ENCODE data around the gene KCNJ1. TPM values are rescaled to one million over a fixed set of nuclear protein-coding genes. Genes with fewer than 3 reads are reported as not detected.
A peak's percentile ranks its signal among the peaks of the same experiment; 100 is the strongest.

The KCNJ1 gene
- total RNA-seq, 1 experiment from 2014 or later, result not detected

GRCh38 chr11:128848815-128849455 lies 18.2 kb downstream of the KCNJ1 start:
- no peak overlapping the region for H3K4me3 ChIP-seq (ENCODE audit: low read depth, low read length, poor library complexity, severe bottlenecking)
- TF ChIP-seq, protein P1, sequence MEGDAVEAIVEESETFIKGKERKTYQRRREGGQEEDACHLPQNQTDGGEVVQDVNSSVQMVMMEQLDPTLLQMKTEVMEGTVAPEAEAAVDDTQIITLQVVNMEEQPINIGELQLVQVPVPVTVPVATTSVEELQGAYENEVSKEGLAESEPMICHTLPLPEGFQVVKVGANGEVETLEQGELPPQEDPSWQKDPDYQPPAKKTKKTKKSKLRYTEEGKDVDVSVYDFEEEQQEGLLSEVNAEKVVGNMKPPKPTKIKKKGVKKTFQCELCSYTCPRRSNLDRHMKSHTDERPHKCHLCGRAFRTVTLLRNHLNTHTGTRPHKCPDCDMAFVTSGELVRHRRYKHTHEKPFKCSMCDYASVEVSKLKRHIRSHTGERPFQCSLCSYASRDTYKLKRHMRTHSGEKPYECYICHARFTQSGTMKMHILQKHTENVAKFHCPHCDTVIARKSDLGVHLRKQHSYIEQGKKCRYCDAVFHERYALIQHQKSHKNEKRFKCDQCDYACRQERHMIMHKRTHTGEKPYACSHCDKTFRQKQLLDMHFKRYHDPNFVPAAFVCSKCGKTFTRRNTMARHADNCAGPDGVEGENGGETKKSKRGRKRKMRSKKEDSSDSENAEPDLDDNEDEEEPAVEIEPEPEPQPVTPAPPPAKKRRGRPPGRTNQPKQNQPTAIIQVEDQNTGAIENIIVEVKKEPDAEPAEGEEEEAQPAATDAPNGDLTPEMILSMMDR (conservative IDR thresholded peaks at IDR 0.05; ENCODE audit: low read depth, low read length), result peak; percentile 98
- no peak for TF ChIP-seq EZH2 (IDR thresholded peaks at IDR 0.05; ENCODE audit: borderline replicate concordance, low read depth, low read length, poor library complexity, severe bottlenecking)
- no peaks in the 10 kb centered on the region for H3K4me1 ChIP-seq (ENCODE audit: insufficient read depth, low read length, poor library complexity, severe bottlenecking)
- intact Hi-C loops (cut with micrococcal nuclease; ENCODE audit: unreplicated experiment), result loop anchor here (5.0 kb wide), 1 partner anchor 817 kb away; no protein-coding TSS in a partner anchor
- H3K36me3 ChIP-seq (ENCODE audit: insufficient read depth, low read length, poor library complexity, severe bottlenecking), result no peaks in the 10 kb centered on the region
- peaks cover 9% of the 10 kb centered on the region for H3K27me3 ChIP-seq (replicated peaks; ENCODE audit: insufficient read depth, low read depth, low read length, poor library complexity)
- no TSS peak for BruUV-seq (replicated peaks)
- ChIA-PET CTCF (no interaction called here), POLR2A (ENCODE audit: low non-redundant PET) (no interaction called here)
- no peak overlapping the region for H3K27ac ChIP-seq (ENCODE audit: low read depth, low read length, poor library complexity, severe bottlenecking)
- DNase-seq (ENCODE audit: low spot score), result peak; percentile 77
- H3K9me3 ChIP-seq (ENCODE audit: low read depth, low read length, poor library complexity, severe bottlenecking), result no peaks in the 10 kb centered on the region

DNA sequence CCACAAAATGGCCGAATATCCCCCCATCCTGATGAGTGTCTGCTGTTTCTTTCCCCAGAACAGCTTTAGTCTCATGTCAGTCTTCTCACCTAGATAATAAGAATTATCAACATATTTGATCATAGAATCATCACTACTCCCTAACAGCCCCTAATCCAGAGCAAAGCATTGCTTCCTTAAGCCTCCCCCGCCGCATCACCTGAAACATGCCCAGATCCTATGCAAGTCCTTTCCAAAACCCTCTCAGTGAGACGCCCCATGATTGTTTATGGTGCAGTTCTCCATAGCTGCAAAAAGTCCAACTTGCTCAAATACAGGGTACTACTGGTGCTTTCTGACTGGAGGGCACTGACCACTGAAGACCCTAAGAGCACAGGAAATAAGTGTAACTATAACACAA lies 20.1 kb downstream of the KCNJ1 start:
- ChIA-PET CTCF (no interaction called here), POLR2A (ENCODE audit: low non-redundant PET) (no interaction called here)
- no peak for DNase-seq (ENCODE audit: low spot score)
- H3K9me3 ChIP-seq (ENCODE audit: low read depth, low read length, poor library complexity, severe bottlenecking), result no peaks in the 10 kb centered on the region
- no peak overlapping the region for H3K4me3 ChIP-seq (ENCODE audit: low read depth, low read length, poor library complexity, severe bottlenecking)
- TF ChIP-seq, protein P1 (conservative IDR thresholded peaks at IDR 0.05; ENCODE audit: low read depth, low read length), result no peak
- TF ChIP-seq EZH2 (IDR thresholded peaks at IDR 0.05; ENCODE audit: borderline replicate concordance, low read depth, low read length, poor library complexity, severe bottlenecking), result no peak
- H3K36me3 ChIP-seq (ENCODE audit: insufficient read depth, low read length, poor library complexity, severe bottlenecking), result no peaks in the 10 kb centered on the region
- intact Hi-C loops (cut with micrococcal nuclease; ENCODE audit: unreplicated experiment), result loop anchor here (5.0 kb wide), 1 partner anchor 815 kb away; no protein-coding TSS in a partner anchor
- H3K4me1 ChIP-seq (ENCODE audit: insufficient read depth, low read length, poor library complexity, severe bottlenecking), result no peaks in the 10 kb centered on the region
- no TSS peak for BruUV-seq (replicated peaks)
- H3K27ac ChIP-seq (ENCODE audit: low read depth, low read length, poor library complexity, severe bottlenecking), result no peak overlapping the region
- peaks cover 21% of the 10 kb centered on the region for H3K27me3 ChIP-seq (replicated peaks; ENCODE audit: insufficient read depth, low read depth, low read length, poor library complexity)

- POLR2A ChIA-PET (ENCODE audit: low non-redundant PET), result no interaction called here
- intact Hi-C loops (cut with micrococcal nuclease; ENCODE audit: unreplicated experiment), result loop anchor here (5.0 kb wide), 1 partner anchor 813 kb away; no protein-coding TSS in a partner anchor
Observed at GRCh38 chr11:128845334-128845780, 21.7 kb downstream of the KCNJ1 start.

More at GRCh38 chr11:128845334-128845780, 21.7 kb downstream of the KCNJ1 start:
- no peaks in the 10 kb centered on the region for H3K4me1 ChIP-seq (ENCODE audit: insufficient read depth, low read length, poor library complexity, severe bottlenecking)
- no peaks in the 10 kb centered on the region for H3K36me3 ChIP-seq (ENCODE audit: insufficient read depth, low read length, poor library complexity, severe bottlenecking)
- TF ChIP-seq, protein P1 (conservative IDR thresholded peaks at IDR 0.05; ENCODE audit: low read depth, low read length), result no peak
- TF ChIP-seq EZH2 (IDR thresholded peaks at IDR 0.05; ENCODE audit: borderline replicate concordance, low read depth, low read length, poor library complexity, severe bottlenecking), result no peak
- no peak for DNase-seq (ENCODE audit: low spot score)
- H3K9me3 ChIP-seq (ENCODE audit: low read depth, low read length, poor library complexity, severe bottlenecking), result no peaks in the 10 kb centered on the region
- no peak overlapping the region for H3K27ac ChIP-seq (ENCODE audit: low read depth, low read length, poor library complexity, severe bottlenecking)
- H3K4me3 ChIP-seq (ENCODE audit: low read depth, low read length, poor library complexity, severe bottlenecking), result no peak overlapping the region
- H3K27me3 ChIP-seq (replicated peaks; ENCODE audit: insufficient read depth, low read depth, low read length, poor library complexity), result peaks cover 21% of the 10 kb centered on the region
- BruUV-seq (replicated peaks), result no TSS peak
- CTCF ChIA-PET, result interaction anchor here (0.6 kb wide), 1 partner anchor 61 kb away, joined by 4 read pairs; no protein-coding TSS in a partner anchor

Data from A673 (cell line).